Measurements from ENCODE around the gene CCDC13. TPM values are rescaled to one million over a fixed set of nuclear protein-coding genes. Genes with fewer than 3 reads are reported as not detected.

The CCDC13 gene
- total and polyA plus RNA-seq, 2 of the 13 experiments (the other 11 are each of a cell fraction or from before 2014, with no cell fraction given), result 0.22 to 0.51 TPM

GRCh38 chr3:42804106-42804830 lies 31.2 kb upstream of the CCDC13 start, which contains the start of gene HIGD1A (continued):
- TF ChIP-seq, protein P1, sequence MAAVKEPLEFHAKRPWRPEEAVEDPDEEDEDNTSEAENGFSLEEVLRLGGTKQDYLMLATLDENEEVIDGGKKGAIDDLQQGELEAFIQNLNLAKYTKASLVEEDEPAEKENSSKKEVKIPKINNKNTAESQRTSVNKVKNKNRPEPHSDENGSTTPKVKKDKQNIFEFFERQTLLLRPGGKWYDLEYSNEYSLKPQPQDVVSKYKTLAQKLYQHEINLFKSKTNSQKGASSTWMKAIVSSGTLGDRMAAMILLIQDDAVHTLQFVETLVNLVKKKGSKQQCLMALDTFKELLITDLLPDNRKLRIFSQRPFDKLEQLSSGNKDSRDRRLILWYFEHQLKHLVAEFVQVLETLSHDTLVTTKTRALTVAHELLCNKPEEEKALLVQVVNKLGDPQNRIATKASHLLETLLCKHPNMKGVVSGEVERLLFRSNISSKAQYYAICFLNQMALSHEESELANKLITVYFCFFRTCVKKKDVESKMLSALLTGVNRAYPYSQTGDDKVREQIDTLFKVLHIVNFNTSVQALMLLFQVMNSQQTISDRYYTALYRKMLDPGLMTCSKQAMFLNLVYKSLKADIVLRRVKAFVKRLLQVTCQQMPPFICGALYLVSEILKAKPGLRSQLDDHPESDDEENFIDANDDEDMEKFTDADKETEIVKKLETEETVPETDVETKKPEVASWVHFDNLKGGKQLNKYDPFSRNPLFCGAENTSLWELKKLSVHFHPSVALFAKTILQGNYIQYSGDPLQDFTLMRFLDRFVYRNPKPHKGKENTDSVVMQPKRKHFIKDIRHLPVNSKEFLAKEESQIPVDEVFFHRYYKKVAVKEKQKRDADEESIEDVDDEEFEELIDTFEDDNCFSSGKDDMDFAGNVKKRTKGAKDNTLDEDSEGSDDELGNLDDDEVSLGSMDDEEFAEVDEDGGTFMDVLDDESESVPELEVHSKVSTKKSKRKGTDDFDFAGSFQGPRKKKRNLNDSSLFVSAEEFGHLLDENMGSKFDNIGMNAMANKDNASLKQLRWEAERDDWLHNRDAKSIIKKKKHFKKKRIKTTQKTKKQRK (IDR thresholded peaks at IDR 0.05; ENCODE audit: low read length), result no peak
- peak; percentile 54; the same call in 1 of the 2 replicates for TF ChIP-seq NRL (CRISPR knock-in tag; IDR thresholded peaks at IDR 0.05; ENCODE audit: borderline replicate concordance)
- TF ChIP-seq SP140L (CRISPR knock-in tag; IDR thresholded peaks at IDR 0.05; ENCODE audit: borderline replicate concordance), result no peak
- TF ChIP-seq POLR2G (IDR thresholded peaks at IDR 0.05; ENCODE audit: low read depth, low read length), result peak; percentile 92
- TF ChIP-seq ZNF468 (CRISPR knock-in tag; IDR thresholded peaks at IDR 0.05), result no peak
- no peak; the same call in 1 of the 2 replicates for TF ChIP-seq ZNF609 (CRISPR knock-in tag; IDR thresholded peaks at IDR 0.05; ENCODE audit: borderline replicate concordance)
- peak; percentile 87 for TF ChIP-seq ARNT2 (CRISPR knock-in tag; IDR thresholded peaks at IDR 0.05; ENCODE audit: low read depth)
- no peak for TF ChIP-seq ARNT (IDR thresholded peaks at IDR 0.05)
- TF ChIP-seq, protein P2, sequence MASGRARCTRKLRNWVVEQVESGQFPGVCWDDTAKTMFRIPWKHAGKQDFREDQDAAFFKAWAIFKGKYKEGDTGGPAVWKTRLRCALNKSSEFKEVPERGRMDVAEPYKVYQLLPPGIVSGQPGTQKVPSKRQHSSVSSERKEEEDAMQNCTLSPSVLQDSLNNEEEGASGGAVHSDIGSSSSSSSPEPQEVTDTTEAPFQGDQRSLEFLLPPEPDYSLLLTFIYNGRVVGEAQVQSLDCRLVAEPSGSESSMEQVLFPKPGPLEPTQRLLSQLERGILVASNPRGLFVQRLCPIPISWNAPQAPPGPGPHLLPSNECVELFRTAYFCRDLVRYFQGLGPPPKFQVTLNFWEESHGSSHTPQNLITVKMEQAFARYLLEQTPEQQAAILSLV (CRISPR knock-in tag; IDR thresholded peaks at IDR 0.05; ENCODE audit: borderline replicate concordance), result peak; percentile 56; the same call in 1 of the 2 replicates
- 0 out of 2 replicates have a peak, but pooled peaks have one; percentile 18 for TF ChIP-seq ZNF333 (CRISPR knock-in tag; IDR thresholded peaks at IDR 0.05; ENCODE audit: borderline replicate concordance)
- no peak for TF ChIP-seq PAWR (CRISPR knock-in tag; IDR thresholded peaks at IDR 0.05; ENCODE audit: borderline replicate concordance)
- TF ChIP-seq ZNF549 (CRISPR knock-in tag; IDR thresholded peaks at IDR 0.05), result no peak
- no peak for TF ChIP-seq ZNF570 (CRISPR knock-in tag; IDR thresholded peaks at IDR 0.05; ENCODE audit: borderline replicate concordance)
- TF ChIP-seq HNF4G (IDR thresholded peaks at IDR 0.05; ENCODE audit: borderline replicate concordance, low read depth, low read length), result no peak
- no peak; the same call in 1 of the 2 replicates for TF ChIP-seq HNF4G (CRISPR knock-in tag; IDR thresholded peaks at IDR 0.05; ENCODE audit: borderline replicate concordance, low read depth)

Measured in HepG2 (cell line).